Stimulated activated CD8-positive, alpha-beta memory T cell treated with anti-CD3 and anti-CD28 coated beads, Interleukin-15, amount 100 ng/mL, for 48 hours (primary cell): Measurements from ENCODE around the gene GABBR2.

Experiments
- DNase-seq, 2 donors: peaks; one replicate each; pipeline ENCODE4 v3.0.0-alpha.2; 2020; ENCODE audit warnings: low read depth in 2 of 2

Gene GABBR2

DNA sequence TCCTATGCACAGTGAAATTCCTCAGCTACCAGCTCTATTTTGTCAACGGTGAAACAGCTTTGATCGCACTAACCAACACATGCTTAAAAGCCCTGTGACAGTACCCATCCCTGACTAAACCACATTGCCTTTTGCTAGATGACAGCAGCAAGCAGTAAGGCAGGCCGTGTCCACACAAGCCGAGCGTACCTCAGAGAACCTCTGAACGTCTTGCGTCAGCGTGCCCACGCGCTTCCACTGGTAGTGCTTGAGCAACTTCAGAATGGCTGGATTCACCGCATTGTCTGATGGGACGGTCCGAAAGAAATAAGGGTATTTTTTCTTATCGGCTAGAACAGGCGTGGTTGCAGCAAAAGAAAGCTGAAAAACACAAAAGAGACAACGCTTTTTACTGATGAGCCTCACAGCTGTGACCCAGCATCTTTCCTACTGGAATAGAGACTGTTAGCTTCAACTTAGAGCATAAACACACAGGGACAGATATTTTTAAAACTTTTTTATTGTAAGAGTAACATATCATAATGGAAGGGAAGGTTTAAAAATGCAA, 167.0 kb downstream of the GABBR2 start:
- DNase-seq = no peak

DNA sequence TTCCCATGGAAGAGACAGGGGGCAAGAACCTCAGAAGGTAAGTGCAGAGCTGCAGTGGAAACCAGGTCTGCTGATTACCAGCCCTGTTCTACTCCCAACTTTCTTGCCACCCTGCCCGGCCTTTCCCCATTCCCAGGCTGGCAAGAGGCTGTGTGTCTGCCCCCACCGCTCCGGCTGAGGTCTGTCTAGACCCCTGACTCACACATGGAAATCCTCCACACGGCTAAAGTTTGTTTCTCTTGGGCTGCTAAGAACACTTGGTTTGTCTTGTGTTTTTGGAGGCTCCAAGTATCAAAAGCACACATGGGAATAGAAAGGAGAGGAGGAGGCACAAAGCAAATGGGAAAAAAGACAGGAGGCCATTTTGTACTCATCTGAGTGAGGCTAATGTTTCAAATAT, 168.3 kb downstream of the GABBR2 start:
- no peak for DNase-seq

DNA sequence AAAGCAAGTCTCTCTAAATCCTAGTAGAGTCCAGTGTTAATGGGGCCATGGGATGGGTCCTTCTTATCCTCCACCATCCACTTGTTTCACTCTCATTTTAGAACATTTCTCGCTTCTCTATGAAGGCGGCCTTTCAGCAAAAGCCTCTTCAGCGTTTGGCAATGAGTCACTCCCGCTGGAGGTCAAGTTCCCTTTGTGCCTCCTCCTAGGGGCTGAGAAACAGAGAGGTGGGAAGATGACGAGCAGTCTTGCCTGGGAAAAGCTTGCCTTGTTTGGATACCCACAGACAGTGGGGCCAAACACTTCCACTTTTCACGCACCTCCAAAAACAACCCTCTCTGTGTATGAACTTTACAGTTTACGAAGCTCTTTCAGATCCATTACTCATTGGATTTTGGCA, 168.8 kb downstream of the GABBR2 start:
- DNase-seq = no peak

DNA sequence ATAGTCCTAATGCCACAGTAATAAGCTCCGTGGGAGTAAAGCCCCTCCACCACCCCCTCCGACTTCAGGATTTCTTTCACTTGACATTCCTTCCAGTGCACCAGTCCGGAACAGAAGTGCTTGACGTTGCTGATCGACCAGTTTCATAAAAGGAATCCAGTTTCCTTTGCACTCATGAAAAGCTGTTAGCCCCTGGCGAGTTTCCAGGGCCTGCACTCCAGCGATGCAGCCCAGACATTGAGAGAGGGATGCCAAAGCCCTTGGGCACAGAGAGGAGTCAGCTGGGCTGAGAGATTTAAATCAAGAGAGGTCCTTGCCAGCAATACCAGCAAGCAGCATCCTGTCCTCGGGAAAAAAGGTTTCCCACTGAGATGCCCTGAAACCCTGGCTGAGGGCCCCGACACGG, 170.1 kb downstream of the GABBR2 start:
- no peak for DNase-seq

DNA sequence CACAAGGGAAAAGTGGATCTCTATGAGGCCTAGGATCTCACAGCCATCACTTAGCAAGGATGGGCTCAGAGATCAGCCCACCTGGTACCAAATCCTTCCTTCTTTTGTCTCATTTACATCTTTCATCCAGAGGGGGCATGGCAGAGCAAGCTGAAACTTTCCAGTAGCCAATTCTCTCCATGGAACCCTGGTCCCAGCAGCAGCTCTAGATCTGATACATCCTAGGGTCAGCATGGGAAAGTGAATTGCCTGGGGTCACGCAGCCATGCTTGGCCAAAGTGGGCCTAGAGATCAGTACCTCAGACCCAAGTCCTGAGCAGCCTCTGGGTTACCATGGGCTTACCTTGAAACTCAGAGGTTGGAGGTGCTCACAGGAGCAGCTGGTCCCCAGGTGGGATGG, 170.5 kb downstream of the GABBR2 start:
- DNase-seq = no peak

DNA sequence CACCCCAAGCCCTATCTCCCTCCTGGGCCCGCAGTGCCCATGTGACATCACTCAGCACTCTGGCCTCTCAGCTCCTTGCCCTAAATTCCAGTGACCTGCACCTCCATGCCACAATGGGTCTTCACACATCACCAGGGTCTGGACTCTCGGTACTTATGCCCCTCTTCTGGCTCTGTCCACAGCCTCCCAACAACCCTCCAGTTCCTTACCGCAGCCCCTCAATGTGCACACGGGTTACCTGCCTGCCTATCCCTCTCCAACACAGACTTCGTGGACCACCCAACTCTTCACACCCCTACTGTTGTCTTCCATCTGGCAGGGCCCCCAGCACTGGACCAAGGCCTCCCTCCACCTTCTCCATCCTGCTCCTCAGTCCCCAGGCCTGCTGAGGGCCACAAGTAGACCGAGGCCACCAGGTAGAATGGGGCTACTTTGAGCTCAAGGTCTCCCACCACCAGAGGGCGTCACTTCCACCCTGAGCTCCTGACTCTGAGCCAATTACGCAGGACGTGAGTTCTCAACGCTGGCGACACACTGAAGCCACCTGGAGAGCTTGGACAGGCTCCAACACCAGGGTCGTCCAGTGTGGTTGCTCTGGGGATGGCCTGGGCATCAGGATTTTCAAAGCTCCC, 172.1 kb downstream of the GABBR2 start:
- DNase-seq = peak in 1 of 2 donors; percentile 6

DNA sequence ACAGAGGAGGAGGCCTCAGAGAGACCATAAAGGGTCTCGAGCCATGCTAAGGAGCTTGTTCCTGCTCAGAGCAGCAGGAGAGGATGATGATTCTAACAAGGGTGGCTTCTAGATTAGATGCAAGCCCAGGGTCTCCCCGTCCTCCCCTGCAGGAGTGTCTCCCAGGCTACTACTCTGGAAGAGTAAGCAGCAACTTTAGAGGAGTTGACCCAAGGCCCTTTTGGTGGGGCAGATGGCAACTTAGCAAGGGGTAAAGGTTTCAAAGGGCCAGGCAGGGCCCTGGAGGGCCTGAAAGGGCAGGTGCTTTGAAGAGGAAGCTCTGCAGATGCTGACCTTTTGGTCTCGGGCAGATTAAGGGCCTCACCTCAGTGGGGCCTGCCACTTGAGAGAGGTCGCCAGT, 174.9 kb downstream of the GABBR2 start:
- DNase-seq = no peak

DNA sequence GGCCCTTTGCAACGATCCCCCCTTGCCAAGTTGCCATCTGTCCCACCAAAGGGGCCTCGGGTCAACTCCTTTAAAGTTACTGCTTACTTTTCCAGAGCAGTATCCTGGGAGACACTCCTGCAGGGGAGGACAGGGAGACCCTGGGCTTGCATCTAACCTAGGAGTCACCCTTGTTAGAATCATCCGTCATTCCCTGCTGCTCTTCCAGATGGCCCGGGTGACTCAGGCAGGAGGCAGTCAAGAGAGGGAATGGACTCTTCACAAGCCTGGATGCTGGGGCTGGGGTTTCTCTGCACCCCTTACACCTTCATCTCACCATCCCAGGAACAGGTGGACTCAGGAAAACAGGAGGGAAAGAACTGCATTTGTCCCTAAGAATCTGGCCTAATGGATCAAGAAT, 175.6 kb downstream of the GABBR2 start:
- no peak for DNase-seq

DNA sequence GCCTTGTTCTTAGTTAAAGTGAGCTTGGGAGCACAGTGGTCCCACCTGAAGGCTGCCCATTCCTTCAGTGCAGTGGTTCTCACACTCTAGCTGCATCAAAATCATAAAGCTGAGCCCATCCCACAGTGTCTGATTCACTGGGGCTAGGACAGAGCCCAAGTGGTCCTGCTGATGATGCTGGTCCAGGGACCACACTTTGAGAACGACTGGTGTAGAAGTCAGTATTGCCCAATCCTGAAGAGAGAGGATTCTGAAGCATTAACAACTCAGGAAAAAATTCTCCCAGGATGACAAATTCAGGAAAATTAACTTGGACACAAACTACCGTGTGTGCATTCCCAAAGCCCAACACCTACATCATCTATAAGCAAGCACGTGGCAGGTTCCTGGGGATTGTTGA, 176.2 kb downstream of the GABBR2 start:
- no peak for DNase-seq

DNA sequence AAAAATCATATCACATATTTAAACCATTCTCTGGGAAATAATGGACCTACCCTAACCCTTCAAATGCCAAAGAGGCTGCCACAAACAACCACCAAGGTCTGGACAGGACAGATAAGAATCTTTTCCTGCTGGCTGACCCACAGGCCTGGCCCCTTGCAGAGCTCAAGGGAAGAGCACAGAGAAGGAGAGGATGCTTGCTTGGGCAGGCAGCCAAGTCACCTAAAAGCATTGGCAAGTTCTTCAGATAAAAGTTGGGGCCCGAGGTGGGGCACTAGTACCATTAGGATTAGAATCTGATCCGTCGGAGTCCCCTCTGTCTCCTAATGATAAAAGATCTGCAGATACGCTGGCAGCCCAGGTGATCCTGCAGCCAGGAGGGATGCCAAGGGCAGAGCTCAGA, 176.6 kb downstream of the GABBR2 start:
- DNase-seq = no peak

DNA sequence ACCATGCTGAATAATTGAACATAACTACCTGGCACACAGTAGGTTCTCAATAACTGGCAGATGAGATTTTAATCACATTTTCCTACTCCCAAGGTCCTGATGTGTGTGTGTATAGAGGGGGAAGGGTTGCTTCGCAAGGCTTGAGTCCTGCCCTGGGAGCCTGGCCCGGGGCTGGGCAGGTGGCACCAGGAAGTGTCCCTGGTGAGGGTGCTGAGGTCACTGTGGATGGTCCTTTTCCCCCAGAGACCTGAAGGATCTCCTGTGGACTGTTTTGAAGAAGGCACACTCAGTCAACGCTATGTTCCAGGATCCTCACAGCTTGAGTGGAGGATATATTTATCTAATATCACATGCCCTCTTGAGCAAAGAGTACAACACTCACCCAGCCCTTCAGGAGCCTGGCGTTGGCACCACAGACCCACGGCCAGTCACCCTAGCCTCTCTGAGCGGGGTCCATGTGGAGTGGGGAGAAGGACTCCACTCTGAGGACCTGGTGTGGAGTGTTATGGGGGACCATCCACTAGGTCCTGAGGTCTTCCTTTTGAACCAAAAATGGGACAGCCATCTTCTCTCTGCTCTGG, 177.8 kb downstream of the GABBR2 start:
- DNase-seq = no peak

DNA sequence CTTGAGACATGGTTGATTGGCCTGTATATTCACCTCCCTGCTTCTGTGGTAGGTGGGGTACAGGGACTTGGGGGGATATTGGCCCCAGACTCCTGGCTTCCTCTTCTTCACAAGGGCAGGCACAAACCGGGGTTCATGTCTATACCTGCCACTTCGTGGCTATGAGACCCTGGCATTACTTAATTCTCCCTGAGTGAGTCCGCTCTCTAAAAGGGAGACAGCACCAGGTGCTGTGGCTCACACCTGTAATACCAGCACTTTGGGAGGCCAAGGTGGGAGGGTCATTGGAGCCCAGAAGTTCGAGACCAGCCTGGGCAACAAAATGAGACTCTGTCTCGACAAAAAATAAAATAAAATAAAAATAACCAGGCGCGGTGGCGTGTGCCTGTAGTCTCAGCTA, 178.5 kb downstream of the GABBR2 start:
- no peak for DNase-seq

DNA sequence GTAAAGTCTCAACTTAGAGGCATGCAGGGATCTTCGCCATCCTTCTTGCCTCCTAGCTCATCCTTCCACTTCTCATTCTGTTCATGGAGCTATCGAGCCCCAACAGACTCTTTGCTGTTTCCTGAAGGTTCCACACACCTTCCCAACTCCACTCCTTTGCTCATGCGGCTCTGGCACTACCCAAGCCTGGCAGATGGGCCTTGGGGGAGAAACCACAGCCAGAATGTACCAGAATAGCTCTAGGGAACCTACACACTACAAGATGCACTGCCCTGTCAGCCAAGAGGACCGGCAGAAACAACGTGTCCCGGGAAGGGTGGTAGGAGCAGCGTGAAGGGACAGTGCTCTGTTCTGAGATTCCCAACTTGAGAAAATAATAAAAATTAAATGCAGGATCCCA, 178.9 kb downstream of the GABBR2 start:
- no peak for DNase-seq

DNA sequence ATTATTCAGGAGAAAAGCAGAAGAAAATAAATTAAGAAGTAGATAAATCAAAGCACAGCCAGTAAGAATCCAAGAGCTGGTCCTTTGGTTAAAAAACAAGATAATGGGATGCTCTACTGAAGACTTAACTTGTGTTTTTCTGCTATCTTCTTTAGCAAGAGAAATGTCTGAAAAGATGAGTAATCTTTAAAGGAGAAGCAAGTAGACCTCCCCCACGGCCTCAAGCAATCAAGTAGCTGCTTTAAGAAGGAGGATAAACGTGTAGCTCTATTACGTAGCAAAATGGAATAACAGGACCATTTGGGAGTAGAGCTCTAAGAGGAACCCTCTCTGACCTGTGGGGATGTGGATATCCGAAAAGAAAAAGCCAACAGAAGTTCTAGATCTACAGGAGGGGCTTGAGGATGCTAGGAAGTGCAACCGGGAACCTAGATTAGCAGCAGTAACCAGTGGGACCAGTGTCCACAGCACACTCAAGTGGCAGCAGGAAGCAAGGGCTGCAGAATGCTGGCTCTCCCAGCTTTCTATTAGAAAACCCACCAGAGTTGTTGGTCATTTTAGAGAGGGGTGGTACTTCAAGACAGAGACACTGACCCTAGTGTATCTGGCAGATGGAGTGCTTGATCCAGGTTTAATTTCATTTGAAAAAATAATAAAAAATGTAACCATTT, 185.4 kb downstream of the GABBR2 start:
- no peak for DNase-seq

DNA sequence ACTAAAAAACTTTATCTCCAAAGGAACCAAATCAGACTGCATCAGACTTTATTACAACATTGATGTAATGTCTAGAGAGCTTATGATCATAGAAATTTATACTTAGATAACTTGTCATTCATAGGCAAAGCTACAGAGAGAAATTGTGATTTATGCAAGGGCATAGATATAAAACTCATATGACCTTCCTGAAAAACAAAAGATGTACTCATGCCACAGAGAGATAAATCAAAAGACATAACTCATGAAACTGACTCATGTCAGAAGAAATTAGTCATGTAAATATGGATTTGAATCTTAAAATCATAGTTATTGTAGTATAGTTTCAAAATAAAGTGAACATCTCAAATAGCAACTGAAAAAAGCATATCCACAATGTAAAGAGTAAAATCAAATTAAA, 186.2 kb downstream of the GABBR2 start:
- no peak for DNase-seq

DNA sequence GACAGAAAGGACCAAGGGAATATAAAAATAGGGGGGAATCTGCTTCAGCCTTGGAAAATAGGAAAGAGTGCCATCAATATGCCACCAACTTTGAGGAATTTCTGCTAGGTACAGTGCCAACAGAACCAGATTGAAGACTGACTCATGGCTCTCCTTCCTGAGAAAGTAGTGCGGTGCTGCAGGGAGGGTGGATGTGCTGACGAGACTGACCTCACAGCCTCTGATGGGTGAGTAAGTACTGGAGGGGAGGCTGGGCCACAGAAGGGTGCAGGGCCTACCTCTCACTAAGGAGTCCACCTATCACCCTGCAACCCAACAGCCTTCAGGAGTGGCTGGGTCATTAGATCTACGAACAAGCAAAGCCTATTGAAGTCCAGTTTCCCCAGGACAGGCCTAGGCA, 187.6 kb downstream of the GABBR2 start:
- DNase-seq = no peak

DNA sequence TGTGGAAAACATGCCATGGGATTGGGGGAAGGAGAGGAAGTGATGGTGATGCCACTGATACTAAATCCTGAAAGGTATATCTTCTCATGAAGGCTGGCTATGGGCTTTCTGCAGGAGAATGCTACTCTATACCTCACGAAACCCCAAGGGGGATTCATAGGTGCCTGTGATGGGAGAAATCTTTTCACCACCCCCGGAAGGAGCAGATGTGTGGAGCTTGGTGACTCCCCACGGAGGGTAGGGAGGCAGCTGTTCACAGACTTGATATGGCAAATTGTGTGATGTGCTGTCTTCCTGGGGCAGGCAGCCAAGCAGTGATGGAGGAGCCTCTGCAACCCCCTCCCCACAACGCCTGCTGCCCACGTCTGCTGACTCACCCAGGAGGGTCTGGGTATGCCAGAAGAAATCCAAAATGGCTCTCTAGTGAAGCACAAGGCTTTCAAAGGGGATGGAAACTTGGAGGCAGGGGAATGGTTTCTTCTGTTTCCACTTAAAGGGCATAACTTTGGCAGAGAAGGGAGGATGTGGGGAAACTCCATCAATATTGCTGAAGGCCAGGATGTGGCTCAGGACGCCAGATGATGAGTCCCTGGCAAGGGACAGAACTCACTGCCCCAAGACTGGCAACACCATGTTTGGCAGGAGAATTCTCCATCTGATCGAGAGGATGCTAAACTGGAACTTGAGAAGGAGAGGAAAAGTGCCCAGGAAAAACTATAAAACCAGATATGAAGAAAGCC, 188.3 kb downstream of the GABBR2 start:
- DNase-seq = no peak

DNA sequence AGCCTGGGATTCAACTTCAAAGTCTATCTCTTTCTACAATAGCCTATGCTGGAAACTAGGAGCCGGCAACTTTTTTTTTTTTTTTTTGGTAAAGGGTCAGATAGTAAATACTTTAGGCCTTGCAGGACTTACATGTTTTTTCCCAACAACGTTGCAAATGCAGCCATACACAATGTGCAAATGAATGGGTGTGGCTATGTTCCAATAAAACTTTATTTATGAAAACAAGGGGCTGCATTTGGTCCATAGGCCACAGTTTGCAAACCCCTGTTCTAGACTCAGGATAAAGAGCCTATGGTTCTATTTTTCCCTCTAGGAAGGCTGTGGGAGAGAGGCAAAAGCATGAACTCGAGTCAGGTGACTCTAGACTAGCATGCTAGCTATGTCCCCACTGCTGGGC, 189.1 kb downstream of the GABBR2 start:
- DNase-seq = no peak

DNA sequence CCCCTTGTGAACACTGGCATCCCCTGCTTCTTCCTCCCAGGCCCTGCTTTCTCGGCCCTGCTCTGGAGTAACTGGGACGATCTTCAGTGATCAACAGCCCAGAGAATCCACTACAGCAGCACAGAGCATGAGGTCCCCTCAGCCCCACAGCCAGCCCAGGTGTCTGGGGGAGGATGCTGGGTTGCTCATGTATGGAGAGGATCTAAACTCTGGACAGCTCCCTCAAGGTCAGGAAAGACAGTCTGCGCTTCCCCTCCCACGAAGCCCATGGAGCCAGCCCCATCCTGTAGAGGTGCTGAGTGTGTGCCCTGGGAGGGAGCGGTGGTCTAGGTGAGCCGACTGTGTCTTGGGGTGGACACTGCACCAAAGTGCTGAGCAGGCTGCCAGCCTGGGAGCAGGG, 190.2 kb downstream of the GABBR2 start:
- no peak for DNase-seq

DNA sequence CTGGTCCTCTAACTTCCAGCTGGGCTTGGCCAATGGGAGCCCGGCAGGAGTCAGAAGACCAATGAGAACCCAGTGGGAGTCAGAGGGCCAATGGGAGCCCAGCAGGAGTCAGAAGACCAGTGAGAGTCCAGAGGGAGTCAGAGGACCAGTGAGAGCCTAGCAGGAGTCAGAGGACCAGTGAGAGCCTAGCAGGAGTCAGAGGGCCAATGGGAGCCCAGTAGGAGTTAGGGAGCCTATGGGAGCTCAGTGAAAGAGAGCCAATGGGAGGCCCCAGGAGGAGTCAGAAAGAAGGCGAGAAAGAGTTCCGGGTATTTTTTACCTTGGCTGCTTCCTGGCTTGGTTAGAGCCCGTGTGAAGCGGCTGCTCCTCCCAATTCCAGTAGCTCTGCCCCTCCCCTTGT, 191.0 kb downstream of the GABBR2 start:
- no peak for DNase-seq

DNA sequence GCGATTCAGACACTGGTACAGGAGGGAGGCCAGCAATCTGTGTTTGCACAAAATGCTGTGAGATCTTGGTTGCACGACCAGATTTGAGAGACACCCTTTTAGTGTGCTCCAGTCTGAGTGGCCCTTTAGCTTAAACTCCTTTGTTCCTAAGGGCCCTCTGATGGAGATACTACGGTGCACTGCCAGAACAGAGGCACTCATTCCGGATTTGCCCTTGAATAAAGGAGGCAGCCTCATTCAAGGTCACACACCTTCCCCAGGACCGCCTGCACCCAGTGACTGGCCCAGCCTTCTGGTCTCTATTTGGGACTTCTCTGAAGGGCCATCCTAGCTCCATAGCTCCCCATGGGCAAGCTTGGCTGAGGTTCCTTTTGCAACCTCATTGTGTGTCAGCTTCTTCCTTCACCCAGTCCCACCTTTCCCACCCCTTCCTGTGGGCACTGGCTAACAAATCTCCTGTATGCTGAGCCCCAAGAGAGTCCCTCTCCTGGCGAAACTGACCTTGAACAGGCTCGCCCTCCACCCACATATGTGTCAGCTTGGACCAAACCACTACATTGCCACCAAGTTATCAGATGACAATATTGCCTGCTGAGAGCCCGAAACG, 191.7 kb downstream of the GABBR2 start:
- DNase-seq = no peak

DNA sequence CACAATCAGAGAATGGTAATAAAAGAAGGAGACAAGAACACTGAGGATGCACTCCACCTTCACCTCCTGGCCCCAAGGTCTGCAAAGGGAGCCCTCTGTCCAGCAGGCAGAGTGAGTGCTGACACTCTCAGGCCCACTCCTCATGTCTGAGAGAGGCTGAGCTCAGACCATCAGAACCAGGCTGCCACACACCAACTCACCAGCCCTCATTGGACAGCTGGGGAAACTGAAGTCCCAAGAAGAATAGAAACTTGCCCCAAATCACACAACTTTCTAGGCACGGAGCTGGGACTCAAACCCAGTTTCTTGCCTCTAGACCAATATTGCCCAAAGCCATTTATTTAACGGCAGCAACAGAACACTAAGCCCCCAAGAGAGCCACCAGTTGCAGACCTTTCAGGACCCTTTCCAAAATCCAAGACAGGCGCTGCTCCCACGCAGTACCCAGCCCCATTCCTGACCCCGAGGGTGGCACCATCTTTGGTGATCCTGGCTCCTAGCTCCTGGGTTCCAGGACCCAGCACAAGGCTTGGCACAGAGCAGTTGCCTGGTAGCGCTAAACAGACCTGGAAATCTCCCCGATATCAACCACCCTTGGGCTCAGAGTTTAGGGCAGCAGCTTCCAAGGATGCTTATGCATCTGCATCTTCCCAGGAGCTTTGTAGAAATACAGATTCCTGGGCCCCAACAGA, 192.4 kb downstream of the GABBR2 start:
- no peak for DNase-seq
